Astrocyte (in vitro differentiated cells and primary cell): Measurements from ENCODE around the gene TMEM101. TPM values are rescaled to one million over a fixed set of nuclear protein-coding genes. Genes with fewer than 3 reads are reported as not detected.

Experiments used
- DNase-seq: peaks from one replicate; pipeline ENCODE4 v3.0.0-alpha.2; 2010; ENCODE audit warnings: low read depth
- FAIRE-seq: peaks from 2 replicates; lab custom pipeline; 2011; peaks lifted over from hg19 to GRCh38; lab: Jason Lieb, UNC
- H2AFZ ChIP-seq: 2 replicates; pipeline ENCODE4 v1.6.0; 2012; ENCODE audit warnings: low read depth, low read length, inconsistent platforms
- H3K27ac ChIP-seq: 2 replicates; pipeline ENCODE4 v1.5.1; 2011; ENCODE audit warnings: low read depth, low read length, inconsistent platforms
- H3K27me3 ChIP-seq: 2 replicates; pipeline ENCODE4 v1.6.0; 2011; ENCODE audit warnings: low read length, inconsistent platforms; ENCODE audit not compliant: insufficient read depth
- H3K36me3 ChIP-seq: 2 replicates; pipeline ENCODE4 v1.5.1; 2011; ENCODE audit warnings: low read length, inconsistent platforms; ENCODE audit not compliant: insufficient read depth
- H3K4me1 ChIP-seq: 2 replicates; pipeline ENCODE4 v1.5.1; 2011; ENCODE audit warnings: low read length, inconsistent platforms; ENCODE audit not compliant: insufficient read depth
- H3K4me2 ChIP-seq: 2 replicates; pipeline ENCODE4 v1.6.0; 2012; ENCODE audit warnings: low read length, inconsistent platforms
- H3K4me3 ChIP-seq: 2 replicates; pipeline ENCODE4 v1.5.1; 2011; ENCODE audit warnings: low read depth, mild to moderate bottlenecking, low read length, inconsistent platforms; ENCODE audit not compliant: insufficient read depth
- H3K79me2 ChIP-seq: 2 replicates; pipeline ENCODE4 v1.6.0; 2012; ENCODE audit warnings: mild to moderate bottlenecking, low read length, inconsistent platforms; ENCODE audit not compliant: insufficient read depth
- H3K9ac ChIP-seq: 2 replicates; pipeline ENCODE4 v1.6.0; 2012; ENCODE audit warnings: mild to moderate bottlenecking, low read length, inconsistent platforms
- H3K9me3 ChIP-seq: 2 replicates; pipeline ENCODE4 v1.5.1; 2012; ENCODE audit warnings: low read depth, mild to moderate bottlenecking, low read length, inconsistent platforms; ENCODE audit not compliant: insufficient read depth
- H4K20me1 ChIP-seq: 2 replicates; pipeline ENCODE4 v1.6.0; 2012; ENCODE audit warnings: low read length, inconsistent platforms; ENCODE audit not compliant: insufficient read depth
- H3K27ac Mint-ChIP-seq: one replicate; pipeline ENCODE4 v1.8.0; 2021; ENCODE audit warnings: mild to moderate bottlenecking, mixed read lengths; ENCODE audit not compliant: unreplicated experiment
- H3K27me3 Mint-ChIP-seq: one replicate; pipeline ENCODE4 v1.8.0; 2021; ENCODE audit warnings: low read depth, mixed read lengths; ENCODE audit not compliant: unreplicated experiment
- H3K36me3 Mint-ChIP-seq: one replicate; pipeline ENCODE4 v1.8.0; 2021; ENCODE audit warnings: low read depth, mixed read lengths; ENCODE audit not compliant: unreplicated experiment
- H3K4me1 Mint-ChIP-seq: one replicate; pipeline ENCODE4 v1.8.0; 2021; ENCODE audit warnings: low read depth, mixed read lengths; ENCODE audit not compliant: unreplicated experiment
- H3K4me3 Mint-ChIP-seq: one replicate; pipeline ENCODE4 v1.8.0; 2021; ENCODE audit warnings: mild to moderate bottlenecking, moderate library complexity, mixed read lengths; ENCODE audit not compliant: unreplicated experiment
- H3K9me3 Mint-ChIP-seq: one replicate; pipeline ENCODE4 v1.8.0; 2021; ENCODE audit warnings: mild to moderate bottlenecking, mixed read lengths; ENCODE audit not compliant: unreplicated experiment
- EZH2 ChIP-seq: IDR thresholded peaks from 2 replicates; pipeline ENCODE4 v1.6.1; 2012; ENCODE audit warnings: mild to moderate bottlenecking, low read length, inconsistent platforms; ENCODE audit not compliant: insufficient read depth
- total RNA-seq: library from RNA; stranded (reverse); gene quantifications from 2 replicates; pipeline ENCODE4 v1.2.1, GENCODE V29; 2021
- TF ChIP-seq, protein P1 (sequence below): IDR thresholded peaks from 2 replicates; pipeline ENCODE4 v1.5.1; 2011; ENCODE audit warnings: low read depth, mild to moderate bottlenecking, inconsistent platforms, low read length, moderate library complexity; ENCODE audit not compliant: insufficient read depth

Gene TMEM101
- total RNA-seq, 1 donor from 2014 or later, result 17.1 TPM

DNA sequence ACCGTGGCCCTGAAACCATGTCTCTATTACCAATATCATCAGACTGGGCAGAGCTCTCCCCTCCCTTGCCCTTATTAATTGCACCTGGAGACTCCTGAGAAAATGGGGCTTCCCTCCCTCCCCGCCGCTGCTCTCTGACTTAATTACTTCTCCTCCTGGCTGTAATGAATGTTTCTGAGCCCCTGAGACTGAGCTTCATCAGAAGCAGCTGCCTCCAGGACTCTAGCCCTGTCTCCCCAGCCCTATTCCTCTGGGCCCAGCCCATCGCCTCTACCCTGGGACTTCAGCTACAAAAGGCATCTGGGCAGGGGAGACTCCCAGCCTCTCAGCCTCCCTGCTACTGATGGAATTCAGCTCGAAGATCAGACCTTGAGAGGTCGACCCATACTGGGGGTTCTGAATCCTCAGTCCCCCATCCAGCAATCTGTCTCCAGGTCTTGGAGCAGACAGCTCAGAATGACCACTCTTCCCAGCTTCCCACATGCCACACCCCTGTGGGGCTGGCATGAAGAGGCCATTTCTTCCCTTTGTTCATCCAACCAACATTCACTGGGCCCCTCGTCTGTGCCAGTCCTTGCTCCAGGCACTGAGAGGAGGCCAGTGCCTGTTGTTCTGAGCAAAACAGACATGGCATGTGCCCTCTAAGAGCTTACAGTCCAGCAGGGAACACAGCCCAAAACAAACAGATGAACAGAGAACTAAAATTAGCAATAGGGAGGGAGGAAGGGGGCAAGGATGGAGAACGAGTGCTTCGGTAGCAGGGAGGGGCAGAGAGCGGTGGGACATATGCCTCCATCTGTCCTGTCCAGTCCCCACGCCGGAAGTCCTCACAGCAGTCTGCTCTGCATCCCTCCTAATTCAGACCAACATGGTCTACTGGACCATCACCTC lies 27.4 kb downstream of the TMEM101 start:
- Mint-ChIP-seq H3K27ac (no peak overlapping the region), H3K4me3 (no peak overlapping the region), H3K27me3 (peaks cover 50% of the 10 kb centered on the region), H3K4me1 (no peaks in the 10 kb centered on the region), H3K9me3 (peaks cover 4% of the 10 kb centered on the region), H3K36me3 (no peaks in the 10 kb centered on the region)
- H3K36me3 ChIP-seq, result no peaks in the 10 kb centered on the region
- H3K9ac ChIP-seq, result no peak overlapping the region
- H2AFZ ChIP-seq, result no peak overlapping the region
- H3K9me3 ChIP-seq, result no peaks in the 10 kb centered on the region
- no peaks in the 10 kb centered on the region for H3K4me1 ChIP-seq
- no peak overlapping the region for H3K27ac ChIP-seq
- no peaks in the 10 kb centered on the region for H4K20me1 ChIP-seq
- DNase-seq (no peak), FAIRE-seq (no peak)
- H3K27me3 ChIP-seq, result peaks cover 37% of the 10 kb centered on the region
- TF ChIP-seq, protein P1, sequence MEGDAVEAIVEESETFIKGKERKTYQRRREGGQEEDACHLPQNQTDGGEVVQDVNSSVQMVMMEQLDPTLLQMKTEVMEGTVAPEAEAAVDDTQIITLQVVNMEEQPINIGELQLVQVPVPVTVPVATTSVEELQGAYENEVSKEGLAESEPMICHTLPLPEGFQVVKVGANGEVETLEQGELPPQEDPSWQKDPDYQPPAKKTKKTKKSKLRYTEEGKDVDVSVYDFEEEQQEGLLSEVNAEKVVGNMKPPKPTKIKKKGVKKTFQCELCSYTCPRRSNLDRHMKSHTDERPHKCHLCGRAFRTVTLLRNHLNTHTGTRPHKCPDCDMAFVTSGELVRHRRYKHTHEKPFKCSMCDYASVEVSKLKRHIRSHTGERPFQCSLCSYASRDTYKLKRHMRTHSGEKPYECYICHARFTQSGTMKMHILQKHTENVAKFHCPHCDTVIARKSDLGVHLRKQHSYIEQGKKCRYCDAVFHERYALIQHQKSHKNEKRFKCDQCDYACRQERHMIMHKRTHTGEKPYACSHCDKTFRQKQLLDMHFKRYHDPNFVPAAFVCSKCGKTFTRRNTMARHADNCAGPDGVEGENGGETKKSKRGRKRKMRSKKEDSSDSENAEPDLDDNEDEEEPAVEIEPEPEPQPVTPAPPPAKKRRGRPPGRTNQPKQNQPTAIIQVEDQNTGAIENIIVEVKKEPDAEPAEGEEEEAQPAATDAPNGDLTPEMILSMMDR, result no peak
- TF ChIP-seq EZH2, result no peak
- no peak overlapping the region for H3K4me2 ChIP-seq
- no peak overlapping the region for H3K4me3 ChIP-seq
- H3K79me2 ChIP-seq, result no peaks in the 10 kb centered on the region

DNA sequence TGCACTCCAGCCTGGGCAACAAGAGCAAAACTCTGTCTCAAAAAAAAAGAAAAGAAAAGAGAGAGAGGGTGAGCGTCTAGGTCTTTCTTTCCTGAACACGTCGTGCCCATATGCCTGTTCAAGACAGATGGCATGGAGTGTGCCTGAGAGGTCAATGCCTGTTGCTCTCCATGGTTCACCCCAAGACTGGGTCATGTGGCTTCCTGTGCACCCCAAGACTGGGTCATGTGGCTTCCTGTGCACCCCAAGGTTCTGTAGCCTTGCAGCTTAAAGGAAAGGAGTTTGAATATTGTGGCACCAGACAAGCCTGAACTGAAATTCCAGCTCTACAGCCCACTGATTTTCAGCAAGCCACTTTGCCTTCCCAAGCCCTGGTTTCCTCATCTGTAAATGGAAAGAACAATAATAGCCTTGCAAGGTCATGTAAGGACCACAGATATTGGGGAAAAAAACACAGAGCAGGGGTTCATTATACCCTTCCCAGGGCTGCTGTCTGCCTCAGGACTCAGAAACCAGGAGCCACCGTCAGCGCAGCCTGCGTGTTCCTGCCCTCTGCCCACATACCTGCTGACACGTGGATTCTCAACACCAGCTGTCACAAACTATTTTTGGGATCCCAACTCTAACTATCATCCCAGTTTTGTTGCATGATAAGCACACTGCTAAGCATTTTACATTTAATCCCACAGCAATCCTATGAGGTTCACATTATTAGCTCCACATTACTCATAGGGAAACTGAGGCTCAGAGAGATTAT lies 28.4 kb downstream of the TMEM101 start:
- no peak overlapping the region for H3K9ac ChIP-seq
- H3K9me3 ChIP-seq, result no peaks in the 10 kb centered on the region
- Mint-ChIP-seq H3K27me3 (peaks cover 58% of the 10 kb centered on the region), H3K9me3 (peaks cover 4% of the 10 kb centered on the region), H3K27ac (no peak overlapping the region), H3K4me3 (no peak overlapping the region), H3K36me3 (no peaks in the 10 kb centered on the region), H3K4me1 (no peaks in the 10 kb centered on the region)
- no peak overlapping the region for H2AFZ ChIP-seq
- no peaks in the 10 kb centered on the region for H3K4me1 ChIP-seq
- H4K20me1 ChIP-seq, result peaks cover 5% of the 10 kb centered on the region
- no peaks in the 10 kb centered on the region for H3K36me3 ChIP-seq
- no peaks in the 10 kb centered on the region for H3K79me2 ChIP-seq
- peaks cover 45% of the 10 kb centered on the region for H3K27me3 ChIP-seq
- DNase-seq, result no peak
- no peak overlapping the region for H3K4me3 ChIP-seq
- no peak for FAIRE-seq
- no peak overlapping the region for H3K27ac ChIP-seq
- no peak overlapping the region for H3K4me2 ChIP-seq
- TF ChIP-seq, protein P1, result no peak
- no peak for TF ChIP-seq EZH2
